IMR-90 (cell line): ENCODE data around the gene GJA4.

Experiments used
- BHLHE40 ChIP-seq: fragments of 150-350 bp; IDR thresholded peaks from 2 replicates; pipeline ENCODE4 v1.6.1; 2016; ENCODE audit warnings: mild to moderate bottlenecking, low read depth, low read length
- CEBPB ChIP-seq: IDR thresholded peaks from 2 replicates; pipeline ENCODE4 v1.6.1; 2012; ENCODE audit warnings: low read depth, low read length, improper control_type of control experiment
- CTCF ChIP-seq: conservative IDR thresholded peaks from 2 replicates; pipeline ENCODE4 v1.5.1; 2012; ENCODE audit warnings: mild to moderate bottlenecking, low read depth, low read length, improper control_type of control experiment
- ELK1 ChIP-seq: fragments of 150-350 bp; IDR thresholded peaks from 2 replicates; pipeline ENCODE4 v1.6.1; 2016; ENCODE audit warnings: low read depth, mild to moderate bottlenecking, low read length, moderate library complexity, borderline replicate concordance
- MAFK ChIP-seq: IDR thresholded peaks from 2 replicates; pipeline ENCODE4 v1.6.1; 2012; ENCODE audit warnings: low read depth, low read length, improper control_type of control experiment
- MAZ ChIP-seq: IDR thresholded peaks from 2 replicates; pipeline ENCODE4 v1.6.1; 2012; ENCODE audit warnings: low read depth, mild to moderate bottlenecking, low read length, improper control_type of control experiment, moderate library complexity, borderline replicate concordance
- MXI1 ChIP-seq: IDR thresholded peaks from 2 replicates; pipeline ENCODE4 v1.6.1; 2012; ENCODE audit warnings: low read depth, mild to moderate bottlenecking, low read length, moderate library complexity, borderline replicate concordance
- NFE2L2 ChIP-seq: fragments of 150-350 bp; IDR thresholded peaks from 2 replicates; pipeline ENCODE4 v1.6.1; 2016; ENCODE audit warnings: low read depth, mild to moderate bottlenecking, low read length
- POLR2A ChIP-seq: IDR thresholded peaks from 2 replicates; pipeline ENCODE4 v1.6.1; 2012; ENCODE audit warnings: mild to moderate bottlenecking, low read depth, low read length
- RAD21 ChIP-seq: IDR thresholded peaks from 2 replicates; pipeline ENCODE4 v1.6.1; 2012; ENCODE audit warnings: low read length, improper control_type of control experiment
- RCOR1 ChIP-seq: IDR thresholded peaks from 2 replicates; pipeline ENCODE4 v1.6.1; 2012; ENCODE audit warnings: mild to moderate bottlenecking, low read length, improper control_type of control experiment; ENCODE audit not compliant: insufficient replicate concordance
- SMC3 ChIP-seq: fragments of 150-350 bp; IDR thresholded peaks from 2 replicates; pipeline ENCODE4 v1.6.1; 2016; ENCODE audit warnings: low read depth, mild to moderate bottlenecking, antibody characterized with exemption, low read length, moderate library complexity

- TF ChIP-seq CEBPB (no peak), CTCF (no peak), NFE2L2 (no peak), MAFK (no peak), RCOR1 (no peak), SMC3 (no peak), POLR2A (no peak), MAZ (no peak), MXI1 (no peak), RAD21 (no peak), BHLHE40 (no peak), ELK1 (no peak)
These were observed 49.0 kb upstream of the GJA4 start for GRCh38 chr1:34743775-34744174.
